ENCODE data around the gene SLC9A9.

DNA sequence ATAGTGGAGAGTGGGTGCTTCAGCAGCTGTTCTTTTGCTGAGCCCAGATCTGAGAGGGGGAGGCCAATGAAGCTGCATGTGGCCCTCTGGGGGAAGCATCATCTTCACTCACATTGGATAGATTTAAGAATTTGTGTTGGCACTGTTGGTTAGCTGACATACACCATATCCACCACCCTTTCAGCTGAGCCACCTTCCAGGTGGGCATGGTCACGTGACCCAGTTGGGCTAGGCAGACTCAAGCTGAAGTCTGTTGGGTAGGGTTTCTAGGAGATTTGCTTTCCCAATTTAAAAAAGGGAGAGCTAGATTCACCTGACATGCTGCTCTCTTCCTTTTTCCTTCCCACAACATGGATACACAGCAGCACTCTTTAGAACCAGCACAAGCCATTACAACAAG, 417.7 kb downstream of the SLC9A9 start:
- TF ChIP-seq YBX1 (IDR thresholded peaks at IDR 0.05): no peak
- no peak for TF ChIP-seq FOXP1 (CRISPR knock-in tag; IDR thresholded peaks at IDR 0.05)
- TF ChIP-seq, protein P1, sequence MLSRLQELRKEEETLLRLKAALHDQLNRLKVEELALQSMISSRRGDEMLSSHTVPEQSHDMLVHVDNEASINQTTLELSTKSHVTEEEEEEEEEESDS (CRISPR knock-in tag; IDR thresholded peaks at IDR 0.05): no peak
- no peak for TF ChIP-seq BHLHE40 (IDR thresholded peaks at IDR 0.05; ENCODE audit: low read length)
- TF ChIP-seq SMC3 (conservative IDR thresholded peaks at IDR 0.05; ENCODE audit: insufficient read depth, low read depth, low read length): no peak
- TF ChIP-seq ZKSCAN3 (CRISPR knock-in tag; IDR thresholded peaks at IDR 0.05): no peak
- no peak for TF ChIP-seq IFI16 (CRISPR knock-in tag; IDR thresholded peaks at IDR 0.05)
- no peak for TF ChIP-seq ZFP30 (CRISPR knock-in tag; IDR thresholded peaks at IDR 0.05; ENCODE audit: borderline replicate concordance)
- no peak for TF ChIP-seq BCL6 (CRISPR knock-in tag; IDR thresholded peaks at IDR 0.05)
- TF ChIP-seq, protein P2, sequence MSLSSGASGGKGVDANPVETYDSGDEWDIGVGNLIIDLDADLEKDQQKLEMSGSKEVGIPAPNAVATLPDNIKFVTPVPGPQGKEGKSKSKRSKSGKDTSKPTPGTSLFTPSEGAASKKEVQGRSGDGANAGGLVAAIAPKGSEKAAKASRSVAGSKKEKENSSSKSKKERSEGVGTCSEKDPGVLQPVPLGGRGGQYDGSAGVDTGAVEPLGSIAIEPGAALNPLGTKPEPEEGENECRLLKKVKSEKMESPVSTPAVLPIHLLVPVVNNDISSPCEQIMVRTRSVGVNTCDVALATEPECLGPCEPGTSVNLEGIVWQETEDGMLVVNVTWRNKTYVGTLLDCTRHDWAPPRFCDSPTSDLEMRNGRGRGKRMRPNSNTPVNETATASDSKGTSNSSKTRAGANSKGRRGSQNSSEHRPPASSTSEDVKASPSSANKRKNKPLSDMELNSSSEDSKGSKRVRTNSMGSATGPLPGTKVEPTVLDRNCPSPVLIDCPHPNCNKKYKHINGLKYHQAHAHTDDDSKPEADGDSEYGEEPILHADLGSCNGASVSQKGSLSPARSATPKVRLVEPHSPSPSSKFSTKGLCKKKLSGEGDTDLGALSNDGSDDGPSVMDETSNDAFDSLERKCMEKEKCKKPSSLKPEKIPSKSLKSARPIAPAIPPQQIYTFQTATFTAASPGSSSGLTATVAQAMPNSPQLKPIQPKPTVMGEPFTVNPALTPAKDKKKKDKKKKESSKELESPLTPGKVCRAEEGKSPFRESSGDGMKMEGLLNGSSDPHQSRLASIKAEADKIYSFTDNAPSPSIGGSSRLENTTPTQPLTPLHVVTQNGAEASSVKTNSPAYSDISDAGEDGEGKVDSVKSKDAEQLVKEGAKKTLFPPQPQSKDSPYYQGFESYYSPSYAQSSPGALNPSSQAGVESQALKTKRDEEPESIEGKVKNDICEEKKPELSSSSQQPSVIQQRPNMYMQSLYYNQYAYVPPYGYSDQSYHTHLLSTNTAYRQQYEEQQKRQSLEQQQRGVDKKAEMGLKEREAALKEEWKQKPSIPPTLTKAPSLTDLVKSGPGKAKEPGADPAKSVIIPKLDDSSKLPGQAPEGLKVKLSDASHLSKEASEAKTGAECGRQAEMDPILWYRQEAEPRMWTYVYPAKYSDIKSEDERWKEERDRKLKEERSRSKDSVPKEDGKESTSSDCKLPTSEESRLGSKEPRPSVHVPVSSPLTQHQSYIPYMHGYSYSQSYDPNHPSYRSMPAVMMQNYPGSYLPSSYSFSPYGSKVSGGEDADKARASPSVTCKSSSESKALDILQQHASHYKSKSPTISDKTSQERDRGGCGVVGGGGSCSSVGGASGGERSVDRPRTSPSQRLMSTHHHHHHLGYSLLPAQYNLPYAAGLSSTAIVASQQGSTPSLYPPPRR (CRISPR knock-in tag; IDR thresholded peaks at IDR 0.05; ENCODE audit: borderline replicate concordance): no peak
- no peak for TF ChIP-seq MAFK (IDR thresholded peaks at IDR 0.05; ENCODE audit: low read length)
- TF ChIP-seq KLF10 (CRISPR knock-in tag; IDR thresholded peaks at IDR 0.05): no peak
